ENCODE measurements around the gene MTSS2.

MTSS2 gene

GRCh38 chr16:70713824-70714223 lies 28.0 kb upstream of the MTSS2 start:
- no peak for DNase-seq

GRCh38 chr16:70713342-70713741 lies 27.5 kb upstream of the MTSS2 start:
- DNase-seq: no peak

- no peak for DNase-seq
These were observed 27.1 kb upstream of the MTSS2 start for GRCh38 chr16:70712942-70713341.

- no peak for DNase-seq
These were observed 26.5 kb upstream of the MTSS2 start for GRCh38 chr16:70712359-70712758.

- DNase-seq: no peak
These were observed 25.6 kb upstream of the MTSS2 start for GRCh38 chr16:70711211-70712031.

- no peak for DNase-seq
These were observed 24.8 kb upstream of the MTSS2 start for GRCh38 chr16:70710422-70711210.

GRCh38 chr16:70709942-70710341 lies 24.1 kb upstream of the MTSS2 start:
- DNase-seq: no peak

- no peak for DNase-seq
These were observed 23.6 kb upstream of the MTSS2 start for GRCh38 chr16:70709457-70709856.

- no peak for DNase-seq
These were observed 22.8 kb upstream of the MTSS2 start for GRCh38 chr16:70708366-70709246.

- no peak for DNase-seq
These were observed 21.2 kb upstream of the MTSS2 start for GRCh38 chr16:70706948-70707465.

- no peak for DNase-seq
These were observed 19.2 kb upstream of the MTSS2 start for GRCh38 chr16:70705056-70705455.

GRCh38 chr16:70704586-70704985 lies 18.7 kb upstream of the MTSS2 start:
- DNase-seq: no peak

GRCh38 chr16:70703835-70704381 lies 18.1 kb upstream of the MTSS2 start:
- no peak for DNase-seq

- no peak for DNase-seq
These were observed 17.4 kb upstream of the MTSS2 start for GRCh38 chr16:70703041-70703834.

- no peak for DNase-seq
These were observed 16.8 kb upstream of the MTSS2 start for GRCh38 chr16:70702624-70703023.

- no peak for DNase-seq
These were observed 16.1 kb upstream of the MTSS2 start for GRCh38 chr16:70701998-70702397.

- no peak for DNase-seq
These were observed 15.7 kb upstream of the MTSS2 start for GRCh38 chr16:70701596-70701995.

- DNase-seq: no peak
These were observed 15.2 kb upstream of the MTSS2 start for GRCh38 chr16:70701036-70701435.

GRCh38 chr16:70700101-70701020 lies 14.5 kb upstream of the MTSS2 start:
- DNase-seq: no peak

- no peak for DNase-seq
These were observed 13.8 kb upstream of the MTSS2 start for GRCh38 chr16:70699696-70700095.

GRCh38 chr16:70698901-70699300 lies 13.0 kb upstream of the MTSS2 start:
- no peak for DNase-seq

Data from NCI-H1105 treated with DMSO at 0.1 percent for 48 hours (cell line).